ENCODE data around the gene SACS.

GRCh38 chr13:23399347-23399746, 34.2 kb downstream of the SACS start:
- TF ChIP-seq CTCF (IDR thresholded peaks at IDR 0.05) (no peak), POLR2A (IDR thresholded peaks at IDR 0.05) (no peak)
